Measurements from ENCODE around the gene SLC52A1. TPM values are rescaled to one million over a fixed set of nuclear protein-coding genes. Genes with fewer than 3 reads are reported as not detected.

SLC52A1 gene
- total and polyA plus RNA-seq, 7 donors = 0.01 to 0.04 TPM; not detected in 5

GRCh38 chr17:5049314-5049841, 14.2 kb upstream of the SLC52A1 start:
- intact Hi-C loops (cut with DNase I) = no loop called here
- no peaks in the 10 kb centered on the region for H3K4me1 ChIP-seq
- no peaks in the 10 kb centered on the region for H3K27me3 ChIP-seq (ENCODE audit: insufficient read depth in 3 of 3, low read length in 2 of 3)
- ATAC-seq = no peak
- H3K27ac ChIP-seq = peak overlapping the region; percentile 65
- no peak for DNase-seq
- H3K36me3 ChIP-seq (ENCODE audit: insufficient read depth in 1 of 2, low read depth in 1 of 2) = no peaks in the 10 kb centered on the region
- H3K4me3 ChIP-seq = no peak overlapping the region
- H3K9me3 ChIP-seq = no peaks in the 10 kb centered on the region
- 61 to 65% (median 61%) methylated on average over 5 of the region's 5 CpGs for WGBS, 3 donors
- TF ChIP-seq CTCF (IDR thresholded peaks at IDR 0.05) = no peak

- Histone ChIP-seq H3K27ac (no peak overlapping the region), H3K4me3 (no peak overlapping the region), H3K9me3 (no peaks in the 10 kb centered on the region), H3K36me3 (ENCODE audit: insufficient read depth in 1 of 2, low read depth in 1 of 2) (no peaks in the 10 kb centered on the region), H3K4me1 (no peaks in the 10 kb centered on the region), H3K27me3 (ENCODE audit: insufficient read depth in 3 of 3, low read length in 2 of 3) (no peaks in the 10 kb centered on the region)
- DNase-seq (no peak), ATAC-seq (no peak)
- intact Hi-C loops (cut with DNase I) = no loop called here
- 35 to 45% (median 40%) methylated on average over 2 of the region's 2 CpGs for WGBS, 3 donors
- TF ChIP-seq CTCF (IDR thresholded peaks at IDR 0.05) = no peak
Observed at GRCh38 chr17:5047446-5047845, 12.2 kb upstream of the SLC52A1 start.

- no peak for ATAC-seq
- Histone ChIP-seq H3K9me3 (no peaks in the 10 kb centered on the region), H3K36me3 (ENCODE audit: insufficient read depth in 1 of 2, low read depth in 1 of 2) (no peaks in the 10 kb centered on the region), H3K27me3 (ENCODE audit: insufficient read depth in 3 of 3, low read length in 2 of 3) (no peaks in the 10 kb centered on the region), H3K27ac (no peak overlapping the region), H3K4me3 (no peak overlapping the region), H3K4me1 (no peaks in the 10 kb centered on the region)
- DNase-seq = no peak
- 91 to 97% (median 93%) methylated on average over 6 of the region's 6 CpGs for WGBS, 3 donors
- intact Hi-C loops (cut with DNase I) = no loop called here
- TF ChIP-seq CTCF (IDR thresholded peaks at IDR 0.05) = no peak
Observed at GRCh38 chr17:5045496-5045895, 10.3 kb upstream of the SLC52A1 start.

- H3K9me3 ChIP-seq = no peaks in the 10 kb centered on the region
- TF ChIP-seq CTCF (IDR thresholded peaks at IDR 0.05) = no peak
- no peak overlapping the region for H3K27ac ChIP-seq
- no peaks in the 10 kb centered on the region for H3K4me1 ChIP-seq
- no peaks in the 10 kb centered on the region for H3K36me3 ChIP-seq (ENCODE audit: insufficient read depth in 1 of 2, low read depth in 1 of 2)
- ATAC-seq = no peak
- intact Hi-C loops (cut with DNase I) = no loop called here
- no peak overlapping the region for H3K4me3 ChIP-seq
- H3K27me3 ChIP-seq (ENCODE audit: insufficient read depth in 3 of 3, low read length in 2 of 3) = no peaks in the 10 kb centered on the region
- DNase-seq = no peak
- 89 to 95% (median 91%) methylated on average over 5 of the region's 5 CpGs for WGBS, 3 donors
Observed at GRCh38 chr17:5044630-5045029, 9.4 kb upstream of the SLC52A1 start.

GRCh38 chr17:5043524-5043923, 8.3 kb upstream of the SLC52A1 start:
- TF ChIP-seq CTCF (IDR thresholded peaks at IDR 0.05) = no peak
- Histone ChIP-seq H3K36me3 (ENCODE audit: insufficient read depth in 1 of 2, low read depth in 1 of 2) (no peaks in the 10 kb centered on the region), H3K27me3 (ENCODE audit: insufficient read depth in 3 of 3, low read length in 2 of 3) (no peaks in the 10 kb centered on the region), H3K27ac (no peak overlapping the region), H3K4me3 (no peak overlapping the region), H3K9me3 (no peaks in the 10 kb centered on the region), H3K4me1 (no peaks in the 10 kb centered on the region)
- DNase-seq (no peak), ATAC-seq (no peak)
- intact Hi-C loops (cut with DNase I) = no loop called here
- WGBS, 3 donors = 89 to 100% (median 98%) methylated on average over 1 of the region's 1 CpG
